Lung microvascular endothelial cell (primary cell): Measurements from ENCODE around the gene FAM53B. TPM values are rescaled to one million over a fixed set of nuclear protein-coding genes. Genes with fewer than 3 reads are reported as not detected.

Experiments
- DNase-seq, 2 donors: peaks; one replicate each; pipeline versions ENCODE4 v3.0.0 to v3.0.0-alpha.2; 2010; ENCODE audit warnings: low read depth in 2 of 2
- total RNA-seq: library from RNA; depleted of rRNA; stranded (reverse); fragments of >200 nt; gene quantifications from 2 replicates; pipeline ENCODE4 v1.2.1, GENCODE V29; 2014

Gene FAM53B
- total RNA-seq, 1 donor from 2014 or later = 10.3 TPM

GRCh38 chr10:124680675-124681074 is 63.5 kb downstream of the FAM53B start:
- DNase-seq = peak; percentile 77 to 88

GRCh38 chr10:124679401-124679800 is 64.8 kb downstream of the FAM53B start:
- no peak for DNase-seq

- DNase-seq = no peak
These were observed 65.5 kb downstream of the FAM53B start for GRCh38 chr10:124678557-124679240.

- no peak for DNase-seq
These were observed 66.2 kb downstream of the FAM53B start for GRCh38 chr10:124677749-124678556.

GRCh38 chr10:124677293-124677699 is 66.9 kb downstream of the FAM53B start:
- no peak for DNase-seq

GRCh38 chr10:124676416-124677062 is 67.6 kb downstream of the FAM53B start:
- no peak for DNase-seq

GRCh38 chr10:124675824-124676223 is 68.4 kb downstream of the FAM53B start:
- no peak for DNase-seq

GRCh38 chr10:124675261-124675660 is 68.9 kb downstream of the FAM53B start:
- no peak for DNase-seq

- no peak for DNase-seq
These were observed 69.4 kb downstream of the FAM53B start for GRCh38 chr10:124674768-124675222.

GRCh38 chr10:124672181-124672638 is 72.0 kb downstream of the FAM53B start:
- no peak for DNase-seq

GRCh38 chr10:124671486-124672075 is 72.6 kb downstream of the FAM53B start:
- no peak for DNase-seq

GRCh38 chr10:124670849-124671248 is 73.3 kb downstream of the FAM53B start:
- no peak for DNase-seq

GRCh38 chr10:124669824-124670654 is 74.1 kb downstream of the FAM53B start:
- no peak for DNase-seq

GRCh38 chr10:124669141-124669823 is 74.9 kb downstream of the FAM53B start:
- DNase-seq = no peak

- peak in 1 of 2 donors; percentile 38 for DNase-seq
These were observed 75.6 kb downstream of the FAM53B start for GRCh38 chr10:124668517-124669051.

- no peak for DNase-seq
These were observed 76.5 kb downstream of the FAM53B start for GRCh38 chr10:124667425-124668345.

- DNase-seq = no peak
These were observed 77.7 kb downstream of the FAM53B start for GRCh38 chr10:124666494-124666893.

- no peak for DNase-seq
These were observed 78.2 kb downstream of the FAM53B start for GRCh38 chr10:124665980-124666379.

- no peak for DNase-seq
These were observed 78.6 kb downstream of the FAM53B start for GRCh38 chr10:124665558-124665957.
